22Rv1 (cell line): Measurements from ENCODE around the gene NCK2.

Source experiments
- ZFX ChIP-seq: fragments of 450-650 bp; IDR thresholded peaks from 2 replicates; pipeline ENCODE4 v1.6.1; 2017; ENCODE audit warnings: antibody characterized with exemption, borderline replicate concordance
- TF ChIP-seq, protein P1 (sequence below): fragments of 450-650 bp; IDR thresholded peaks from 2 replicates; pipeline ENCODE4 v1.5.1; 2017; ENCODE audit warnings: mild to moderate bottlenecking

GRCh38 chr2:105752691-105753358 lies 8.1 kb downstream of the NCK2 start:
- TF ChIP-seq, protein P1, sequence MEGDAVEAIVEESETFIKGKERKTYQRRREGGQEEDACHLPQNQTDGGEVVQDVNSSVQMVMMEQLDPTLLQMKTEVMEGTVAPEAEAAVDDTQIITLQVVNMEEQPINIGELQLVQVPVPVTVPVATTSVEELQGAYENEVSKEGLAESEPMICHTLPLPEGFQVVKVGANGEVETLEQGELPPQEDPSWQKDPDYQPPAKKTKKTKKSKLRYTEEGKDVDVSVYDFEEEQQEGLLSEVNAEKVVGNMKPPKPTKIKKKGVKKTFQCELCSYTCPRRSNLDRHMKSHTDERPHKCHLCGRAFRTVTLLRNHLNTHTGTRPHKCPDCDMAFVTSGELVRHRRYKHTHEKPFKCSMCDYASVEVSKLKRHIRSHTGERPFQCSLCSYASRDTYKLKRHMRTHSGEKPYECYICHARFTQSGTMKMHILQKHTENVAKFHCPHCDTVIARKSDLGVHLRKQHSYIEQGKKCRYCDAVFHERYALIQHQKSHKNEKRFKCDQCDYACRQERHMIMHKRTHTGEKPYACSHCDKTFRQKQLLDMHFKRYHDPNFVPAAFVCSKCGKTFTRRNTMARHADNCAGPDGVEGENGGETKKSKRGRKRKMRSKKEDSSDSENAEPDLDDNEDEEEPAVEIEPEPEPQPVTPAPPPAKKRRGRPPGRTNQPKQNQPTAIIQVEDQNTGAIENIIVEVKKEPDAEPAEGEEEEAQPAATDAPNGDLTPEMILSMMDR, result no peak
- TF ChIP-seq ZFX, result no peak
